Mesendoderm (in vitro differentiated cells): Measurements from ENCODE around the gene TREH.
A peak's percentile ranks its signal among the peaks of the same experiment; 100 is the strongest.

ENCODE experiments used
- DNase-seq: peaks from one replicate; pipeline ENCODE4 v3.0.0; 2013
- H2AK5ac ChIP-seq: 2 replicates; pipeline ENCODE4 v1.6.1; 2013; ENCODE audit warnings: low read length, inconsistent platforms
- H2BK120ac ChIP-seq: 2 replicates; pipeline ENCODE4 v1.6.1; 2013; ENCODE audit warnings: low read depth, mild to moderate bottlenecking, low read length, moderate library complexity, mixed read lengths
- H2BK15ac ChIP-seq: replicated peaks from 2 replicates; pipeline ENCODE4 v1.6.1; 2013; ENCODE audit warnings: low read depth, mild to moderate bottlenecking, moderate library complexity
- H2BK5ac ChIP-seq: 2 replicates; pipeline ENCODE4 v1.6.1; 2013; ENCODE audit warnings: low read length, inconsistent platforms
- H3K18ac ChIP-seq: 2 replicates; pipeline ENCODE4 v1.6.1; 2013; ENCODE audit warnings: mild to moderate bottlenecking, low read length, mixed read lengths
- H3K23ac ChIP-seq: one replicate; pipeline ENCODE4 v1.6.1; 2013; ENCODE audit warnings: low read length
- H3K27ac ChIP-seq: 2 replicates; pipeline ENCODE4 v1.5.1; 2013; ENCODE audit warnings: low read depth, mild to moderate bottlenecking, inconsistent platforms, low read length, moderate library complexity
- H3K27me3 ChIP-seq: 2 replicates; pipeline ENCODE4 v1.6.1; 2013; ENCODE audit warnings: low read length, control low read depth, mild to moderate bottlenecking, inconsistent platforms; ENCODE audit not compliant: insufficient read depth, poor library complexity
- H3K36me3 ChIP-seq: 2 replicates; pipeline ENCODE4 v1.6.1; 2013; ENCODE audit warnings: low read length, inconsistent platforms; ENCODE audit not compliant: control insufficient read depth, insufficient read depth
- H3K4ac ChIP-seq: one replicate; pipeline ENCODE4 v1.6.1; 2013; ENCODE audit warnings: low read depth, mild to moderate bottlenecking, low read length, moderate library complexity
- H3K4me1 ChIP-seq: 2 replicates; pipeline ENCODE4 v1.6.1; 2013; ENCODE audit warnings: low read depth, low read length, inconsistent platforms; ENCODE audit not compliant: control insufficient read depth
- H3K4me2 ChIP-seq: 2 replicates; pipeline ENCODE4 v1.6.1; 2013; ENCODE audit warnings: low read length
- H3K4me3 ChIP-seq: 2 replicates; pipeline ENCODE4 v1.5.1; 2013; ENCODE audit warnings: mild to moderate bottlenecking, low read length
- H3K56ac ChIP-seq: one replicate; pipeline ENCODE4 v1.6.1; 2013; ENCODE audit warnings: low read length
- H3K79me1 ChIP-seq: 2 replicates; pipeline ENCODE4 v1.6.1; 2013; ENCODE audit warnings: low read length, inconsistent platforms
- H3K79me2 ChIP-seq: 2 replicates; pipeline ENCODE4 v1.6.1; 2013; ENCODE audit warnings: mild to moderate bottlenecking, low read length; ENCODE audit not compliant: control insufficient read depth, insufficient read depth
- H3K9ac ChIP-seq: 2 replicates; pipeline ENCODE4 v1.6.1; 2013; ENCODE audit warnings: low read length, inconsistent platforms
- H4K5ac ChIP-seq: one replicate; pipeline ENCODE4 v1.6.1; 2013; ENCODE audit warnings: low read length
- H4K8ac ChIP-seq: one replicate; pipeline ENCODE4 v1.6.1; 2013; ENCODE audit warnings: low read depth, mild to moderate bottlenecking, control low read depth, low read length, moderate library complexity
- WGBS: extraction: QIAGEN DNeasy Blood & Tissue Kit; methylation state at CpG from one replicate; pipeline ENCODE4 v1.1.7; 2013; ENCODE audit warnings: low lambda C conversion rate, missing lambda C conversion rate; ENCODE audit not compliant: insufficient coverage; ENCODE audit errors: extremely low coverage; 5-methylcytosine and 5-hydroxymethylcytosine counted together

Gene TREH

GRCh38 chr11:118618991-118619375, 60.5 kb downstream of the TREH start:
- Histone ChIP-seq H3K56ac (no peak overlapping the region), H3K23ac (no peak overlapping the region), H2BK5ac (no peak overlapping the region), H3K79me2 (peaks cover 9% of the 10 kb centered on the region), H3K36me3 (no peaks in the 10 kb centered on the region), H4K8ac (no peak overlapping the region), H3K4me1 (peaks cover 18% of the 10 kb centered on the region), H3K18ac (no peak overlapping the region), H3K4me2 (no peak overlapping the region), H4K5ac (no peak overlapping the region), H3K79me1 (peaks cover 8% of the 10 kb centered on the region), H3K9ac (no peak overlapping the region), H3K4me3 (no peak overlapping the region), H3K27ac (no peak overlapping the region), H3K27me3 (no peaks in the 10 kb centered on the region), H3K4ac (no peak overlapping the region), H2AK5ac (no peak overlapping the region), H2BK120ac (no peak overlapping the region), H2BK15ac (no peak overlapping the region)
- DNase-seq: no peak
- no CpG with 5 or more reads among the region's 4 CpGs for WGBS

GRCh38 chr11:118618115-118618990, 61.1 kb downstream of the TREH start:
- Histone ChIP-seq H4K5ac (no peak overlapping the region), H2BK5ac (no peak overlapping the region), H3K4me2 (no peak overlapping the region), H3K23ac (no peak overlapping the region), H3K79me2 (peaks cover 9% of the 10 kb centered on the region), H3K36me3 (no peaks in the 10 kb centered on the region), H3K27ac (no peak overlapping the region), H2BK15ac (no peak overlapping the region), H2AK5ac (no peak overlapping the region), H3K4me1 (peaks cover 18% of the 10 kb centered on the region), H3K27me3 (no peaks in the 10 kb centered on the region), H3K4ac (no peak overlapping the region), H3K9ac (no peak overlapping the region), H3K56ac (no peak overlapping the region), H3K79me1 (peaks cover 8% of the 10 kb centered on the region), H3K18ac (no peak overlapping the region), H2BK120ac (no peak overlapping the region), H4K8ac (no peak overlapping the region), H3K4me3 (no peak overlapping the region)
- no CpG with 5 or more reads among the region's 11 CpGs for WGBS
- DNase-seq: no peak

DNA sequence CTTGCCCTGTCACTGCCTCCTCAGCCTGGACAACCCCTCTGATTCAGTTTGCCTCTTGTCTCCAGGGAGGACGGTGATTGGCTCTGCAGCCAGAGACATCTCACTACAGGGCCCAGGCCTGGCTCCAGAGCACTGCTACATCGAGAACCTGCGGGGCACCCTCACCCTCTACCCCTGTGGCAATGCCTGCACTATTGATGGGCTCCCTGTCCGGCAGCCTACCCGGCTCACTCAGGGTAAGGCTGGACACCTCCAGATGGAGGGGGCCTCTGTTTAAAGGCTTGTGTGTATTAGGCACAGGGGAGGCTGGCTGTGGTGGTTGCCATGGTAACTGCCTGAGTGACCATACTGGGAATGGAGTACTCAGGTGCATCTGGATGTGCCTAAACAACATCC, 63.5 kb downstream of the TREH start:
- no peaks in the 10 kb centered on the region for H3K79me1 ChIP-seq
- H3K9ac ChIP-seq: no peak overlapping the region
- no peaks in the 10 kb centered on the region for H3K27me3 ChIP-seq
- H3K27ac ChIP-seq: no peak overlapping the region
- DNase-seq: peak; percentile 77
- H4K8ac ChIP-seq: no peak overlapping the region
- no peak overlapping the region for H3K4me3 ChIP-seq
- H2BK15ac ChIP-seq: no peak overlapping the region
- H3K18ac ChIP-seq: no peak overlapping the region
- no peak overlapping the region for H2AK5ac ChIP-seq
- H3K4ac ChIP-seq: no peak overlapping the region
- H2BK120ac ChIP-seq: no peak overlapping the region
- no peak overlapping the region for H4K5ac ChIP-seq
- H3K36me3 ChIP-seq: no peaks in the 10 kb centered on the region
- H3K56ac ChIP-seq: peak overlapping the region; percentile 1
- no CpG with 5 or more reads among the region's 5 CpGs for WGBS
- no peak overlapping the region for H2BK5ac ChIP-seq
- peaks cover 15% of the 10 kb centered on the region for H3K4me1 ChIP-seq
- no peak overlapping the region for H3K23ac ChIP-seq
- H3K4me2 ChIP-seq: no peak overlapping the region
- H3K79me2 ChIP-seq: no peaks in the 10 kb centered on the region

DNA sequence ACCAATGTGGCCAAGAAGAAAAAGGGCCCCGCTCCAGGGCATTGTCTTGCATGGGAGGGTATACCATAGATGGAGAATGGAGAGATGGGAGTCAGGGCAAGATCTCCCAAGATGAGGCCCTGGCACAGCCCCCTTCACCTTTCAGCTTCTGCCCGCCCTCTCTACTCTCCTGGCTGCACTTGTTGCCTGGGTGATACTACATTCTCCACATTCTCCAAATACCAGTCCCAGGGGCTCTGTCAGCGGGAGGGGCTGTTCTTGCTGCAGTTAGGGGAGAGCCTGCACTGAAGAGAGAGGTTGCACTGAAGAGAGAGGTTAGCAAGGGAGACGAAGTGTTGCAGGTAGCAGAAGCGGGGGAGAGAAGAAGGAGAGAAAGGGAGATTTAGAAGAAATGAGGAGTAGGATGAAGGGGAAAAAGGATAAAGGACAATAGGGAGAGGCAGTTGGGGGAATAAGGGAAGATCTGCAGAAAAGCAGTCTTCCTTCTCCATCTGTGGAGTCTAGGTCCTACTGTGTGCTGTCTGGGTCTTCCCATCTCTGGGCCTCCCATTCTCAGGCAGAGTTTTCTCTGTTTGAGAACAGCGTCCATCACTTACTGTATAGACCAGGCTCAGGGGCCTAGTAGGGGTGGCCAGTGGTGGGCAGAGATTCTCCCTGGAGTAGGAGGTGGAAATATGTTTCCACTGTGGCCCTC, 64.0 kb downstream of the TREH start:
- Histone ChIP-seq H2BK15ac (no peak overlapping the region), H3K36me3 (no peaks in the 10 kb centered on the region), H2AK5ac (no peak overlapping the region), H3K4me2 (no peak overlapping the region), H3K4me3 (no peak overlapping the region), H3K56ac (peak overlapping the region; percentile 1), H3K4ac (no peak overlapping the region), H4K8ac (no peak overlapping the region), H2BK120ac (no peak overlapping the region), H3K79me2 (no peaks in the 10 kb centered on the region), H3K18ac (no peak overlapping the region), H3K4me1 (peaks cover 11% of the 10 kb centered on the region), H4K5ac (no peak overlapping the region), H3K9ac (no peak overlapping the region), H3K27me3 (peaks cover 3% of the 10 kb centered on the region), H3K23ac (no peak overlapping the region), H3K79me1 (no peaks in the 10 kb centered on the region), H2BK5ac (no peak overlapping the region), H3K27ac (no peak overlapping the region)
- 100% methylated on average over 1 of the region's 6 CpGs for WGBS
- peak; percentile 98 for DNase-seq

- peak; percentile 7 for DNase-seq
- WGBS: no CpG with 5 or more reads among the region's 7 CpGs
- no peak overlapping the region for H3K9ac ChIP-seq
- H3K4ac ChIP-seq: no peak overlapping the region
- H3K4me2 ChIP-seq: no peak overlapping the region
- no peak overlapping the region for H4K5ac ChIP-seq
- H2AK5ac ChIP-seq: peak overlapping the region; percentile 23
- H3K27me3 ChIP-seq: peaks cover 11% of the 10 kb centered on the region
- H3K79me1 ChIP-seq: no peaks in the 10 kb centered on the region
- no peak overlapping the region for H3K27ac ChIP-seq
- H3K18ac ChIP-seq: no peak overlapping the region
- H3K4me3 ChIP-seq: no peak overlapping the region
- no peaks in the 10 kb centered on the region for H3K79me2 ChIP-seq
- no peak overlapping the region for H2BK15ac ChIP-seq
- H3K36me3 ChIP-seq: no peaks in the 10 kb centered on the region
- H2BK5ac ChIP-seq: no peak overlapping the region
- H3K56ac ChIP-seq: peak overlapping the region; percentile 43
- H4K8ac ChIP-seq: no peak overlapping the region
- peaks cover 11% of the 10 kb centered on the region for H3K4me1 ChIP-seq
- no peak overlapping the region for H3K23ac ChIP-seq
- H2BK120ac ChIP-seq: no peak overlapping the region
These were observed 64.9 kb downstream of the TREH start for GRCh38 chr11:118614511-118614910.
